Amygdala (tissue), 56 donors: ENCODE results near the gene CCDC175.
A peak's percentile ranks its signal among the peaks of the same experiment; 100 is the strongest.

Source experiments
- DNase-seq, 56 donors: peaks; one replicate each; lab custom pipeline; 2025; lab: John Stamatoyannopoulos, UW

CCDC175 gene

DNA sequence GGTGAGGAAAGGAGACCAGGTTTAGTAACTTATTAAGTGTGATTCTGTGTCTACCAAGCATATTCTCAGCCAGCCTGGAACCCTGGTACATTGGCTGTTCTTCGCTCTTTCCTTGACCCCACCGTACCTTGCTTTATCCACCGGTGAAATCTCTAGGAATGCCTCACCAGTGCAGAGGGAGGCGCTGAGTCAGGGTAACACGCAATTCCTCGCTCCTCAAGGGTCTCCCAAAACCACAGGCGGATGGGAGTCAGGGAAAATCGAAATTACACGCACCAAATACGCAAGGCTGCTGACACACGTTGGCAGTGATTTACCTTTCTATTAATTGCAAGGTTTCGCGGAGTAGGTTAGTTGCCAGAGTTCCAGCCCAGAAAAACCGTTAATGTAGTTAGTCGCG lies 93.2 kb downstream of the CCDC175 start:
- DNase-seq = peak in 4 of 56 donors; percentile 14 to 47 (median 33)

DNA sequence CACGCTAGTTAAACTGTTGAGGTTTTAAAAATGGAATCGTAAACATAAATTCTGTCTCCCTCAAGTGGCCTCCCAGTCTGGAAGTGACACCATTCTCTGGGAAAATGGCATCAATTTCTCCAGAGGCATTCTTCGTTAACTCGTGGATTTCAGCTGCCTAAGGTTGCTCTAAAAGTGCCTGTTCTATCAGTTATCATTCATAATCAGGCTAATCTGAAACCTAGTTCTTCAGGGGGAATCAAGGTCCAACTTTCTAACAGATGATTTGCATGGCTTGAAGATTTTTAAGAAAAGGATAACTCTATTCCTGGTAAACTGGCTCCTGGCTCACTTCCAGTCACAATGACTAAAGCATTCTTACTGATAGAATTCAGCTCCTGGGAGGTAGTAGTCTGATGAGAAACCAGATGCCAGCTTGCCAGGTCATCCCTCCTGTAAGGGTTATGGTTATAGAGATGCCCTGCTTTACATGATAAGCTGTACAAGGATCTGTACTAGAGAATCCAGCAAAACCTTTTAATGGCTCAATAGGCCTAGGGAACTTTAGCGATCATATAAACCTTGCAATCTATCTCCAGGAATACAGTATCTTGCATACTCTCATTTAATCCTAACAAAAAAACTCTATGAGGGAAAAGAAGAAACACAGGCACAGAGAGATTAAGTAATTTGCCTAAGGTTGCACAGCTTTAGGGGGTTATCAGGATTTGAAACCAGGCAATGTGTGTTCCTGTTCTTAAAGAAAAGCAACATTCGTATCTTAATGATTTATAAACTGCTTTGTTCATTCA lies 93.9 kb downstream of the CCDC175 start:
- peak in 5 of 56 donors; percentile 11 to 34 (median 17) for DNase-seq

DNA sequence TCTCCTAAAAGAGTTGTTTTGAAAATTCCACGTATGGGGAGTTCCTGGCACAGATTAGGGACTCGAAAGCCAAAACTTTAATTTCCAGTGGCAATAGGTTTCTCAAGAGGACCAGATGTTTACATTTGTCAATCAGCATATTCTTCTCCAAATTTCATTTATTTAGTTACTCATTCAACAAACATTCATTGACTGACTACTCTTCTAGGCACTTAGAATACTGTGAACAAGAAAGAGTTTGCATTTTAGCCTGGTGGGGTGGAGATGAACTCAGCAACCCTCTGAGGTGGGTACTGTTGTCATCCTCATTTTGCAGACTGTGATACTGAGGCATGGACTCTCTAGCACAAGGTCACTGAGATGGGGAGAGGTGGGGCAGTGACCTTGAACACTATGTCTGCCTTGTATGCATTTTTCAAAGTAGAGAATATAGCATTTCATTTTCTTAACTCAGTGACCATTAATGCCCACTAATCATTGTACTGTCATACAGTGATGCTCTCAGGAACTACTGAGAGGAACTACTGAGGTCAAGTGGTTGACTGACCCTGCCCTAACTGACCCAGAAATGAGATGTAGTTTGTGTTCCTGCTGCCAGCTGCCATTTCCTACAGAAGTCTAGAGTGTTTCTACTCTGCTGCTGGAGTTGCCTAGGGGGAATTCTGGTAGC lies 94.6 kb downstream of the CCDC175 start:
- no peak for DNase-seq

DNA sequence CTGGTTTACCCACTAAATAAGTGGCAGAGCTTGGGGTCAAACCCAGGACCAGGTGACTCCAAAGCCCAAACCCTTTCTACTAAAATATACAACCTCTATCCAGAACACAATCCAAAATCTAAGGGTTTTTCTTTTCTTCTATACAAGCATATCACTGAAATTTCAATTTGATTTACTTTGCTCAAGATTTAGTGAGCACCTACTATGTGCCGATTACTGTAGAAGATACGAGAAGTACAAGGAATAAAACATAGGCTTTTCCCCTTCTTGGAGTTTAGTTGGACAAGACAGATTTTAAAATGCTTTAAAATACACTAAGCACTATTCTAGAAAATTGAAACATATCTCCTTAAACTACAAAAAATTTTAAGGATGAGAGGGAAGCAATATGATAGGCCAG lies 95.2 kb downstream of the CCDC175 start:
- no peak for DNase-seq

DNA sequence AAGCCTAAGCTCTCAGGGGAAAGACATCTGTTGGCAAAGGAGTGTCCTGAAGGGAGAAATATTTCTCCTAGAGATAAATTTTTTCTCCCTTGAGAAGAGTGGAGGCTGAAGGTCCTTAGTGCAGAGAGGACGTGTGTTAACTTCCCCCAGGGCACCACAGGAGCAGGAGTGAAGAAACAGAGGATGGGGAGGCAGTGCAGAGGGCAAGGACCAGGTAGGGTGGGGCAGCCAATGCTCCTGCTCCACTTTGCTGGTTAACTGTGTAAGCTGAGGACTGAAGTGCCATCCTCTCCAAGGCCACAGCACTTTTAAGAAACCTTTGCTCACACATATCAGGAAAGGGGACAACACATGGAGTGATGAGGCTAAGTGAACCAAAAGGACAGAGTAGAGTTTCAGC lies 96.4 kb downstream of the CCDC175 start:
- no peak for DNase-seq

DNA sequence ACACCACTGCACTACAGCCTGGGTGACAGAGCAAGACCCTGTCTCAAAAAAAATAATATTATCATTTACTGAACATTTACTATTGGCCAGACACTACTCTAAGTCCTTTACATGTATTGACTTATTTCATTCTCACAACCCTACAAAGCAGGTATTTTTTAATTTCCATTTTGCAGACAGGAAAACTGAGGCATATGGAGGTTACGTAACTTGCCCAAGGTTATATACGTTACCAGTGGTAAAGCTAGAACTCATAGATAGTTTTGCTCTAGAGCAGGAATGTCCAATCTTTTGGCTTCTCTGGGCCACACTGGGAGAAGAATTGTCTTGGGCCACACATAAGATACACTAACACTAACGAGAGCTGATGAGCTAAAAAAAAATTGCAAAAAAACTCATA lies 98.1 kb downstream of the CCDC175 start:
- DNase-seq = no peak

DNA sequence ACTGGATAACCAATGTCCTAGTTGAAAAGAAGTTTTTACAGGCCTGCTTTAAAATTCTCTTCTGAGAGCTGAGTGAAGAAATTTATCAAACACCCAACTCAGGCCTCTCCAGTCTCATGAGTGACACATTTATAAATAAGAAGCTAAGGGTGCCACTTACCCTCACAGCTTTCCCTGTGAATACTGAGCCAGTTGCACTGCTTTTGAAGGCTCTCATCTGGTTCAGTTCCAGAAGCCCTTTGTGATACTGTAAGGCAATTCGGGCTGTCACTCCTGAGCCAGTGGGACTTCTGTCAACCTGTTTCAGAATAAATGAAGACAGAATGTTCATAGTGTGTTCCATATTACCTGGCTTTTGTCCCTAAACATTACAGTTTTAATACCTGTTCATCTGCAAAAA lies 100.9 kb downstream of the CCDC175 start:
- no peak for DNase-seq

DNA sequence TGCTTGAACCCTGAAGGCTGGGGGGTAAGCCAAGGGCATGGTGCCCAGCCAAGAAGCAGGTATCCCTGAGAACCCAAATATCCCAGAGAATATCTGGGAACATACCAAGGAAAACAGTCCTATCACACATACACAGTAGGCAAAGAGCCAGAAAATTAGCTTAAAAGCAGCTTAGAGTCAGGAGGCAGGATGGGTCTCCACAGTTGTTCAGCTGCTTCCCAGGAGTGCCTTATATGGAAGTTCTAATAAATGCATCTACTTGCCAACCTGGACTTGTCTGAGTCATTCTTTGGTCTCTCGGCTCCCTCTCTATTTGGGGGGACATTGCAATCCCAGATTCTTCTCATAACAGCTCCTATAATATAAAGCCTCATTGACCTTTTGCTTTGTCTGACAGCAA lies 102.4 kb downstream of the CCDC175 start:
- no peak for DNase-seq

DNA sequence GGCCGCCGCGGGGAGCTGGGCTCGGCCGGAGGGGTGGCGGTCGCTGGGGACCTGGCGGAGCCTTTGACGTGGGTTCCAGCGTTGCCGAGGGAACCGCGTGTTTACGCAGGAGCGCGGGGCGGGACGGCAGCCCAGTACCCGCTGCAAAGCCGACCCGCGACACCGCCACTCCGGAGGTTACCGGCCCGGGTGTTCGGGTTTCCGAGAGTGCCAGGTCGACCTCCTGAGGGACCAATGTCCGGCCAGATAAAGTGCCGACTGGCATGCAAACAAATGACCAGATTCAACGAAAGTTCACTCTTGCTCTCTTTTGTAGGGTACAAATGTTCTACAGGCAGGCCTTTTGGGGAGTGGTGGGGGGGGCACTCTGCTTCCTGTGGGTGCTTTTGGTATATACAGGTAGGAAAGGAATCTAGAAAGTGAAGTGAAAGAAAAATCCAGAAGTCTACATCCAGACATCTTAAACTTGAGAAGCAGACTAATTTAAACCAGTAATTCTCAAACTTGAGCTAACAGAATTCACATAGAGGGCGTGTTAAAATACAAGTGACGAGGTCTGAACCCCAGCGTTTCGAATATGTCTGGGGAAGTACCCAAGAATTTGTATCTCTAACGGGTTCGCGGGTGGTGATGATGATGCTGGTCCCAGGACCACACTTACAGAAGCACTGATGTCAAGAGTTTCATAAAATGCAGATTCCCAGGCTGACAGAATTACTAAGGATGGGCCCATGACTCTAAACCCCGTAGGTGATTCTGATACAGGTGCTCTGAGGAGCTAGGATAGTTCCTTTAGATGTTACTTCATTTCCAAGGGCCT lies 111.1 kb downstream of the CCDC175 start, which contains the start of gene GPR135:
GPR135 (minus strand) TSS at position 65 of the 820 bp plus-strand sequence. CDS start 154 bp downstream, outside the sequence.
- peak in 33 of 56 donors; percentile 27 to 83 (median 63) for DNase-seq

DNA sequence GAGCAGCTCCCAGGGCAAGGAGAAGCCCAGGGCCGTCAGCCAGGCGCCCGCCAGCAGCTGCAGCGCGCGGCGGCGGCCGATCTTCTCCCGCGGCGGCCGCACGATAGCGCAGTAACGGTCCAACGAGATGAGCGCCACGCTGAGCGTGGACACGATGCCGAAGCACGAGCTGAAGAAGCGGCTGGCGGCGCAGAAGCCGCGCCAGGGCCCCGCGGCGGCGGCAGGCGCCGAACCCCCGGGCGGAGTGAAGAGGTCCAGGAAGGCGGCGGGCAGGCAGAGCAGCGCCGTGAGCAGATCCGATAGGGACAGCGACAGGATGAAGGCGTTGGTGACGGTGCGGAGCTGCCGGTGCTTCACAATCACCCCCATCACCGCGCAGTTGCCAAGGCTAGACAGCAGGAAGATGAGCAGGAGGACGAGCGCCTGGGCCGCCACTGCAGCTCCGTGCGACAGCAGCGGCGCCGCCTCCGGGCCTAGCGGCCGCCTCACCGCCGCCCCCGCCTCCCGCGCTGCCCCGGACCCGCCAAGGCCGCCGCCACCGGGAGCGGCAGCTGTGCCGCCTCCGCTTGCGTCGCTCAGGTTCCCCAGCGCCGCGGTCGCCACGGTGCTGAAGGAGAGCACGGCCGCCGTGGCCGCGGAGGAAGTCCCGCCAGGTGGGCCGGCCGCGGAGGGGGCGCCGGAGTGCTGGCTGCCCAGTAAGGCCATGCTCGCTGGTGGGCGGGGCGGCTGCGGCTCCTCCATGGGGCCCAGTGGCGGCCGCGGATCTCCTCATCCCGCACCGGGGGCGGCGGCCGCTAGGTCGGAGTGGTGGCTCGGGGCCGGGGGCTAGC lies 111.9 kb downstream of the CCDC175 start:
- peak in 41 of 56 donors; percentile 22 to 83 (median 62) for DNase-seq

DNA sequence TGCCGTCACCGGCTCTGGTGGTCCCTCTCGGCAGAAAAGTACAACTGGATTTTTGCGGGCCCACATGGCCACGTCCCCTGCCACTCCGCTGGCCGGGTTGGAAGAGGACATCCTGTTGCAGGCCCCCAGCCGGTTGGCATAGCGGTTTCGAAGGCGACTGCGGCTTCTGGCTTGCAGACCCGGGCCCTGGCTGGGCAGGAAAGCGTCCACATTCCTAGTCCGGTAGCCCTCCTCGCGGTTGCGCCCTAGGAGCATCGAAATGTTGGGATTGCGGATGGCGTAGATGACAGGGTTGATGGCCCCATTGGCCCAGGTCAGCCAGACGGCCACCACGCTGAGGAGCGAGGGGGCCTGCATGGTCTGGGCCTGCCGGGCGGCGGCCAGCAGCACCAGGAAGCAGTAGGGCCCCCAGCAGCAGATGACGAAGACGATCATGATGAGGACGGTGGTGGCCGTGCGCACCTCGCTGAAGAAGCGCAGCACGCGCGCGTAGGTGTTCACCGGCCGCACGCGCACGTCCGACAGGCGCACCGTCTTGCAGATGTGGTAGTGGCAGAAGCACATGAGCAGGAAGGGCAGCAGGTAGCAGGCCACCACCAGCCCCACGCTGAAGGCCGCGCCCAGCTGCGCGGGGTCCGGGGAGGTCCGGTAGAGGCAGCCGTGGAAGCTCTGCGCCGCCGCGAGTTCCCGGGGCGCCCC lies 112.7 kb downstream of the CCDC175 start:
- peak in 7 of 56 donors; percentile 14 to 58 (median 38) for DNase-seq

DNA sequence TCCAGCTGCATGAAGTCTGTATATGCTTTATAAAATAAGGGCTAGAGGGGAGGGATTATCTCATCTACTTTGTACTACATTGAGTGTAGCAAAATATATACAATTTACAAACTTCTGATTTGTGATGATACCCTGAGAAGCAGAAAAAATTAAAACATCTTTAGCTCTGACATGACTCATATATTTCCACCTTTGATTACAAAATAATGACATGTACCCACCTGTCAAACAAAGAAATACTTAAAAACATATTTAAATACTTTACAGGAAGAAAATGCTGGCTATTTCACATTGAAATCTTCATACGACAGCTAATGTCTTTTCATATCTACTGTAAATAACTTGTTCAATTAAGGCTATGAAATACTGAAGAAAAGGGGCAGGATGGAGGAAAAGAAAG lies 114.7 kb downstream of the CCDC175 start:
- no peak for DNase-seq

DNA sequence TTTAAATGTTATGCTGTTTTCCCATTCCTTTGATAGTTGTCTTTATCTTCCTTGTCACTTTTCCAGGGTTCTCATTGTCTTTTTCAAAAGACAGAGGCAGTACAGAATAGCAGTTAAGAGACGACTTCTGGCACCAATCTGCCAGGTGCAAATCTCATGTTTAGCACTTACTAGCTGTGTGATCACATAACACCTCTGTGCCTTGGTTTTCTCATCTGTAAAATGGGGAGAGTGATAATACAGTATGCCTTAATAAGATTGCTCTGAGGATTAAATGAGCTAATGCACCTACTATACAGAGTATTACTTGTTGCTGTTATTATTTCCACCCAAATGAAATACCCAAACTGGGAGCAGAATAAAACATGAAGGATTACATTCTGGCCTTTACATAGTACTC lies 116.2 kb downstream of the CCDC175 start:
- DNase-seq = no peak

DNA sequence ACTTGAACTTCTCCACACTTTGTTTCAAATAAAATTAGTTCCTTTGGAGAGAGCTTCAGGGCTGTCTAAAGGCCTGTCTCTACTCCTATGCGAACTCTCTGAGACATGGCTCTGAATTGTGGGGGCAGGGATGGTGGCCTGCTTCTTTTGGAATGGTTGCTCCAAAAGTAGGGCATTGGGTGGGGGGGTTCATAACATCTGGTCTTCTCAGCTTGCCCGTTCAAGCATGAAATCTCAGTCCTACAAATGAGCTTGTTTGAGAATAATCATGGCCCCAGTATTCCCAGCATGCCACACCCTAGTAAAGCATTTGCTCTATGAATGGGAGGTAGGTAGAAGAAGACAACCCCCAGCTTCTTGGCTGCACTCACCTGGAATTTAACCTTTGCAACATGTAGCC lies 118.1 kb downstream of the CCDC175 start:
- DNase-seq = no peak

DNA sequence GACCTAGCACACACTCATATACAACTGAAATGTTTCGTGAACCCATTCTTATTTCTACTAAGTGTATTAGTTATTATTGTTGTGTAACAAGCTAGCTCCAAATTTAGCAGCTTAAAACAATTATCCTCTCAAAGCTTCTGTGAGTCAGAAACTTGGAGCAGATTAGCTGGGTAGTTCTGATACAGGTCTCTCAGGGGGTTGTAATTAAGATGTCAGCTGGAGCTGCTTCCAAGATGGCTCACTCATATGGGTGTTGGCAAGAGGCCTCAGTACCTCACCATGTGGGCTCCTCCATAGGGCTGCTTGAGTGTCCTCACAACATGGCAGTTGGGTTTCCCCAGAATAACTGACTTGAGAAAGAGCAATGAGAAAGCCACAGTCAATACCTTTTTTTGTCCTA lies 121.2 kb downstream of the CCDC175 start:
- no peak for DNase-seq
